ENCODE results near the gene VPS41.

Gene VPS41

DNA sequence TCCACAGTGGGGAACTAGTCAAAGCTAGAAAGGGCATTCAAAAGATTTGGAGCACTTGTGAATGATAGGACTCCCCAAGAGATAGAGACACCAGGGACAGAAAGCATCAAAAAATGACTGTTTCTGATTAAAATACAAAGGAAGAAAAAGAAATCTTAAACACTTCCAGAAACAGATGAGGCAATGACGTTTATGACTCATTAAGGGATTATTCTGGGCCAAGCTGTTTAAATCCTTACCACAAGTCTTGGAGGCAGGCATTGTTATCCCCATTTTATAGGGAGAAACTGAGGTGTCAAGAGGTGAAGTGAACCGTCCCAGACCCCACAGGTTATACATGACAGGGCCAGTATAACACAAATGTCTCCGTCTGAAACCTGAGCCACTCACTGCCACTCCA lies 209.5 kb downstream of the VPS41 start:
- H3K4me1 Mint-ChIP-seq (ENCODE audit: low read depth), result no peaks in the 10 kb centered on the region
- no peak for DNase-seq (ENCODE audit: low spot score)
- H3K9me3 Mint-ChIP-seq, result no peaks in the 10 kb centered on the region
- no peak overlapping the region for H3K4me3 Mint-ChIP-seq
- H3K36me3 Mint-ChIP-seq (ENCODE audit: low read depth), result no peaks in the 10 kb centered on the region
- H3K27ac Mint-ChIP-seq, result no peak overlapping the region
- H3K27me3 Mint-ChIP-seq (ENCODE audit: low read depth), result no peaks in the 10 kb centered on the region

GRCh38 chr7:38694326-38694725 lies 214.7 kb downstream of the VPS41 start:
- H3K27me3 Mint-ChIP-seq (ENCODE audit: low read depth), result no peaks in the 10 kb centered on the region
- DNase-seq (ENCODE audit: low spot score), result no peak
- no peak overlapping the region for H3K27ac Mint-ChIP-seq
- no peaks in the 10 kb centered on the region for H3K9me3 Mint-ChIP-seq
- H3K4me3 Mint-ChIP-seq, result no peak overlapping the region
- no peaks in the 10 kb centered on the region for H3K36me3 Mint-ChIP-seq (ENCODE audit: low read depth)
- H3K4me1 Mint-ChIP-seq (ENCODE audit: low read depth), result no peaks in the 10 kb centered on the region

DNA sequence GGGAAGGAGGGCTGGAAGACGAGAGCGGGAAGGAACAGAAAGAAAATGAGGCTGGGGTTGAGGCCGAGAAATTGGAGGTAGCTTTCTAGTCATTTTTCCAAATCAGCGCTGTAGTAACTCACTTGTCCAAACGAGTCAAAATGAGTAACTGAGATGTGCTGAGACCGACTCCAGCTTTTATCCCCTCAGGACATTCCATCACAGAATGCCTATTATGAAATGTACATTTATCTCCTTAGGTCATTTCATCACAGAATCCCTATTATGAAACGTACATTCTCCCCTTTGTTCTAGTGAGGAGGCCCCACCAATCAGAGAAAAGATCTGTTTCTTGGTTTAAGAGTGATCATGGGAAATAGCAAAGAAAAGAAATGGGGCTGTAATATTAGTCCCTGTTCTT lies 222.1 kb downstream of the VPS41 start:
- no peak for DNase-seq (ENCODE audit: low spot score)
- H3K27ac Mint-ChIP-seq, result no peak overlapping the region
- no peaks in the 10 kb centered on the region for H3K36me3 Mint-ChIP-seq (ENCODE audit: low read depth)
- H3K27me3 Mint-ChIP-seq (ENCODE audit: low read depth), result no peaks in the 10 kb centered on the region
- no peak overlapping the region for H3K4me3 Mint-ChIP-seq
- no peaks in the 10 kb centered on the region for H3K4me1 Mint-ChIP-seq (ENCODE audit: low read depth)
- H3K9me3 Mint-ChIP-seq, result no peaks in the 10 kb centered on the region

DNA sequence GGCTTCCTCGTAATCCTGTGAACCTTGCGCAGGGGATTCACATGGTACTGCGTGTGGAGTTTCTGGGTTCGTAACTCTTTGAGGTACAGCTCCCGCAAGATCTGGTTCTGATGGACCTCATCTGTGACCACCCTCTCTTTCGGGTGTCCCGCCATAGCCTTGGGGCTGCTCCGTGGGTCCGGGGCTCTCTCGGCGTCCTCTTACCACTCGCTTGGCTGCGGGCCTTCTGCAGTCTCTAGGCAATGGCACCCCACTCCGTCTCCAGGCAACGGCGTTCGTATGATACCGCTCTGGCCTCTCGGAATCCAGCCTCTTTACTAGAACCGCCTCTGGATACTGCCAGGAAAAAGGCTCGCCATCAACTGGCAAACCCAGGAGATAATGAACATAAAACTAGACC lies 223.1 kb downstream of the VPS41 start:
- H3K27ac Mint-ChIP-seq, result no peak overlapping the region
- H3K4me3 Mint-ChIP-seq, result no peak overlapping the region
- no peaks in the 10 kb centered on the region for H3K27me3 Mint-ChIP-seq (ENCODE audit: low read depth)
- no peaks in the 10 kb centered on the region for H3K9me3 Mint-ChIP-seq
- no peak for DNase-seq (ENCODE audit: low spot score)
- no peaks in the 10 kb centered on the region for H3K36me3 Mint-ChIP-seq (ENCODE audit: low read depth)
- no peaks in the 10 kb centered on the region for H3K4me1 Mint-ChIP-seq (ENCODE audit: low read depth)

- Mint-ChIP-seq H3K27me3 (ENCODE audit: low read depth) (no peaks in the 10 kb centered on the region), H3K9me3 (no peaks in the 10 kb centered on the region)
These were observed 226.4 kb downstream of the VPS41 start for GRCh38 chr7:38682606-38683005.

GRCh38 chr7:38681882-38682281 lies 227.1 kb downstream of the VPS41 start:
- DNase-seq (ENCODE audit: low spot score), result no peak
- Mint-ChIP-seq H3K4me3 (no peak overlapping the region), H3K36me3 (ENCODE audit: low read depth) (no peaks in the 10 kb centered on the region), H3K4me1 (ENCODE audit: low read depth) (no peaks in the 10 kb centered on the region), H3K9me3 (no peaks in the 10 kb centered on the region), H3K27me3 (ENCODE audit: low read depth) (no peaks in the 10 kb centered on the region), H3K27ac (no peak overlapping the region)

More at GRCh38 chr7:38682606-38683005, 226.4 kb downstream of the VPS41 start:
- H3K4me1 Mint-ChIP-seq (ENCODE audit: low read depth), result no peaks in the 10 kb centered on the region
- DNase-seq (ENCODE audit: low spot score), result no peak
- H3K27ac Mint-ChIP-seq, result no peak overlapping the region
- H3K36me3 Mint-ChIP-seq (ENCODE audit: low read depth), result no peaks in the 10 kb centered on the region
- no peak overlapping the region for H3K4me3 Mint-ChIP-seq

GRCh38 chr7:38679419-38679818 lies 229.6 kb downstream of the VPS41 start:
- H3K36me3 Mint-ChIP-seq (ENCODE audit: low read depth), result no peaks in the 10 kb centered on the region
- no peaks in the 10 kb centered on the region for H3K9me3 Mint-ChIP-seq
- H3K27ac Mint-ChIP-seq, result no peak overlapping the region
- H3K4me3 Mint-ChIP-seq, result no peak overlapping the region
- no peaks in the 10 kb centered on the region for H3K4me1 Mint-ChIP-seq (ENCODE audit: low read depth)
- peaks cover 5% of the 10 kb centered on the region for H3K27me3 Mint-ChIP-seq (ENCODE audit: low read depth)
- no peak for DNase-seq (ENCODE audit: low spot score)

DNA sequence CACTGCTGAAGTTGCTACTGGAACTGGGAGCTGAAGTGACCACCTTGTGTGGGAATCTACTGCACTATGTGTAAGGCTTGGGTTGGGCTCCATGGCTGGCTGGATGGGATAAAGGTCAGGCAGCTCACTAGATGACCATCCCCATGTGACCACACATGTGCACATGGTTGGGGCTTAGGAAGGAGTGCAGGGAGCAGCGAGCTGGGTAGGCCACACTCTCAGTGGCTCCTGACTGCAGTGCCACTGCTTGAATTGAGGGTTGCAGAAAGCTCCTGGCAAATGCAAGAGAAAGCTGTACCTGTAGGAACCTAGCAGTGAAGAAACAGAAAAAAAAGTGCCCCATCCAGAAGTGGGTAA lies 230.3 kb downstream of the VPS41 start:
- Mint-ChIP-seq H3K4me3 (no peak overlapping the region), H3K4me1 (ENCODE audit: low read depth) (no peaks in the 10 kb centered on the region), H3K36me3 (ENCODE audit: low read depth) (no peaks in the 10 kb centered on the region), H3K27ac (no peak overlapping the region), H3K27me3 (ENCODE audit: low read depth) (peaks cover 8% of the 10 kb centered on the region), H3K9me3 (no peaks in the 10 kb centered on the region)
- no peak for DNase-seq (ENCODE audit: low spot score)

DNA sequence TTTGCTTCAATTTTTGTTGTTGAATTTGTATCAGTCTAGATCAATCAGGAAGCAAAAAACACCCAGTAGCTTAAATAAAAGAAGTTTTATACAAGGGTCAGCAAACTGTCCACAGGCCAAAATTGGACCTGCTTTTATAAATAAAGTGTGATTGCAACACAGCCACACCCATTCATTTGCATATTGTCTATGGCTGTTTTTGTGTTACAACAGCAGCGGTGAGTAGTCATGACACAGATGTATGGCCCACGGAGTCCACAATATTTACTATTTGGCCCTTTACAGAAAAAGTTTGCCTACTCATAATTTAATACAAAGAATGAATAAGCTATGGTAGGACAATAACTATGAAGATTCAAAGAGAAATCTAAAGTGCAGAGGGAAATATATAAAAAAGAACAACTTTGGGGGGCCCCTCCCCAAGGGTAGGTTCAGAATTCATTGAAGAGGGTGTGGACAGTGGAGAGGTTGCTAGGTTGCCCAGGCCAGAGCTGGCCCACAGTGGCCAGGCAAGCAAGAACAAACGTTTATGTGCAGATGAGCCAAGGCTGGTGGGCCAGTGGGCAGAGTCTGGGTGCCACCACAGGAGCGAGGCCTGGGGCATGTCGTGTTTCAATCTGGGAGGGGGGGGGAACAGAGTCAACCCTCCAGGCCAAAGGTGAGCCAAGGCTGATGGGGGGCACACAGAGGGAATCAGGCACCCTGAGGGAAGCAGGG lies 230.9 kb downstream of the VPS41 start:
- DNase-seq (ENCODE audit: low spot score), result no peak
- Mint-ChIP-seq H3K27me3 (ENCODE audit: low read depth) (peaks cover 8% of the 10 kb centered on the region), H3K4me3 (no peak overlapping the region), H3K27ac (no peak overlapping the region), H3K4me1 (ENCODE audit: low read depth) (no peaks in the 10 kb centered on the region), H3K36me3 (ENCODE audit: low read depth) (no peaks in the 10 kb centered on the region), H3K9me3 (no peaks in the 10 kb centered on the region)

- Mint-ChIP-seq H3K4me1 (ENCODE audit: low read depth) (no peaks in the 10 kb centered on the region), H3K36me3 (ENCODE audit: low read depth) (no peaks in the 10 kb centered on the region), H3K9me3 (no peaks in the 10 kb centered on the region), H3K27ac (no peak overlapping the region), H3K4me3 (no peak overlapping the region), H3K27me3 (ENCODE audit: low read depth) (peaks cover 8% of the 10 kb centered on the region)
- DNase-seq (ENCODE audit: low spot score), result no peak
These were observed 233.4 kb downstream of the VPS41 start for GRCh38 chr7:38675494-38676106.

GRCh38 chr7:38674513-38674912 lies 234.5 kb downstream of the VPS41 start:
- DNase-seq (ENCODE audit: low spot score), result no peak
- no peaks in the 10 kb centered on the region for H3K36me3 Mint-ChIP-seq (ENCODE audit: low read depth)
- no peak overlapping the region for H3K4me3 Mint-ChIP-seq
- no peaks in the 10 kb centered on the region for H3K9me3 Mint-ChIP-seq
- peaks cover 8% of the 10 kb centered on the region for H3K27me3 Mint-ChIP-seq (ENCODE audit: low read depth)
- H3K4me1 Mint-ChIP-seq (ENCODE audit: low read depth), result no peaks in the 10 kb centered on the region
- H3K27ac Mint-ChIP-seq, result no peak overlapping the region

DNA sequence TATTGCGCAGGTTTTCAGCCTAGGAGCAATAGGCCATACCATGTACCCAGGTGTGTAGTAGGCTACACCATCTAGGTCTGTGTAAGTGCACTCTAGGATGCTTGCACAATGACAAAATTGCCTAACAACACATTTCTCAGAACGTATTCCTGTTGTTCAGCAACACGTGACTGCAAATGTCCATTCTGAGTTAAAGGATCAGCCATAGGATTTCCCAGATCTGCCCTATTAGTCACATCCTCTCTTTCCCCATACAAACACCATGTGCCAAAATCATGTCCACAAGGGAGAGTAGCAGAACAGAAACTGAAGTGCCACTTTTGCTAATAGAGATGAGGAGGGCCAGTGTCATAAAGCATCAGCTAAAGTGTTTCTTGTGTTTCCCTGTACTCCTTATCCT lies 235.2 kb downstream of the VPS41 start:
- H3K27me3 Mint-ChIP-seq (ENCODE audit: low read depth), result peaks cover 12% of the 10 kb centered on the region
- H3K4me1 Mint-ChIP-seq (ENCODE audit: low read depth), result no peaks in the 10 kb centered on the region
- no peak overlapping the region for H3K4me3 Mint-ChIP-seq
- DNase-seq (ENCODE audit: low spot score), result no peak
- H3K9me3 Mint-ChIP-seq, result no peaks in the 10 kb centered on the region
- no peaks in the 10 kb centered on the region for H3K36me3 Mint-ChIP-seq (ENCODE audit: low read depth)
- H3K27ac Mint-ChIP-seq, result no peak overlapping the region

All from T-helper 2 cell treated with Interferon-gamma antibody and Interleukin-4, amounts not matched to agents 5 μg/mL and 100 μg/mL, for 36 hours (primary cell).